ENCODE measurements around the gene C14orf132. TPM values are rescaled to one million over a fixed set of nuclear protein-coding genes. Genes with fewer than 3 reads are reported as not detected.

C14orf132 gene
- total and polyA plus RNA-seq, 2 experiments from 2014 or later = 17.0 to 19.3 TPM

- Histone ChIP-seq H4K20me1 (ENCODE audit: insufficient read depth, poor library complexity, severe bottlenecking) (no peaks in the 10 kb centered on the region), H3K79me2 (no peaks in the 10 kb centered on the region), H3K36me3 (replicated peaks; ENCODE audit: insufficient read depth, low read depth) (no peaks in the 10 kb centered on the region), H3K4me3 (no peak overlapping the region), H3K4me2 (no peak overlapping the region), H2AFZ (no peak overlapping the region), H3K27me3 (peaks cover 6% of the 10 kb centered on the region), H3K9me3 (ENCODE audit: low read depth) (no peaks in the 10 kb centered on the region), H3K27ac (no peak overlapping the region), H3K9me2 (replicated peaks; ENCODE audit: insufficient read depth) (no peaks in the 10 kb centered on the region), H3K4me1 (ENCODE audit: insufficient read depth) (no peaks in the 10 kb centered on the region)
- DNase-seq (ENCODE audit: low spot score) = no peak
- no peak for TF ChIP-seq EZH2 (IDR thresholded peaks at IDR 0.05; ENCODE audit: borderline replicate concordance)
- TF ChIP-seq EZH2phosphoT487 (IDR thresholded peaks at IDR 0.05; ENCODE audit: low read depth, severe bottlenecking, unreplicated experiment) = no peak
- no peak for TF ChIP-seq CTCF (IDR thresholded peaks at IDR 0.05; ENCODE audit: poor library complexity)
- WGBS (ENCODE audit: low lambda C conversion rate, missing lambda C conversion rate) = 74% methylated on average over 5 of the region's 5 CpGs
These were observed 37.2 kb upstream of the C14orf132 start for GRCh38 chr14:96001866-96002497.

GRCh38 chr14:96002498-96002884 lies 36.7 kb upstream of the C14orf132 start:
- Histone ChIP-seq H3K4me3 (no peak overlapping the region), H4K20me1 (ENCODE audit: insufficient read depth, poor library complexity, severe bottlenecking) (no peaks in the 10 kb centered on the region), H3K4me1 (ENCODE audit: insufficient read depth) (no peaks in the 10 kb centered on the region), H3K27me3 (peaks cover 5% of the 10 kb centered on the region), H3K79me2 (no peaks in the 10 kb centered on the region), H3K9me2 (replicated peaks; ENCODE audit: insufficient read depth) (no peaks in the 10 kb centered on the region), H3K27ac (no peak overlapping the region), H3K9me3 (ENCODE audit: low read depth) (no peaks in the 10 kb centered on the region), H2AFZ (no peak overlapping the region), H3K4me2 (no peak overlapping the region), H3K36me3 (replicated peaks; ENCODE audit: insufficient read depth, low read depth) (no peaks in the 10 kb centered on the region)
- no peak for DNase-seq (ENCODE audit: low spot score)
- WGBS (ENCODE audit: low lambda C conversion rate, missing lambda C conversion rate) = 83% methylated on average over 2 of the region's 2 CpGs
- TF ChIP-seq CTCF (IDR thresholded peaks at IDR 0.05; ENCODE audit: poor library complexity) (no peak), EZH2 (IDR thresholded peaks at IDR 0.05; ENCODE audit: borderline replicate concordance) (no peak), EZH2phosphoT487 (IDR thresholded peaks at IDR 0.05; ENCODE audit: low read depth, severe bottlenecking, unreplicated experiment) (no peak)

- Histone ChIP-seq H3K4me3 (no peak overlapping the region), H4K20me1 (ENCODE audit: insufficient read depth, poor library complexity, severe bottlenecking) (no peaks in the 10 kb centered on the region), H3K9me2 (replicated peaks; ENCODE audit: insufficient read depth) (no peaks in the 10 kb centered on the region), H3K27ac (no peak overlapping the region), H3K4me1 (ENCODE audit: insufficient read depth) (no peaks in the 10 kb centered on the region), H3K36me3 (replicated peaks; ENCODE audit: insufficient read depth, low read depth) (no peaks in the 10 kb centered on the region), H3K27me3 (no peaks in the 10 kb centered on the region), H3K79me2 (no peaks in the 10 kb centered on the region), H3K4me2 (no peak overlapping the region), H2AFZ (no peak overlapping the region), H3K9me3 (ENCODE audit: low read depth) (no peaks in the 10 kb centered on the region)
- DNase-seq (ENCODE audit: low spot score) = no peak
- WGBS (ENCODE audit: low lambda C conversion rate, missing lambda C conversion rate) = 67% methylated on average over 1 of the region's 1 CpG
- no peak for TF ChIP-seq EZH2 (IDR thresholded peaks at IDR 0.05; ENCODE audit: borderline replicate concordance)
- no peak for TF ChIP-seq CTCF (IDR thresholded peaks at IDR 0.05; ENCODE audit: poor library complexity)
- no peak for TF ChIP-seq EZH2phosphoT487 (IDR thresholded peaks at IDR 0.05; ENCODE audit: low read depth, severe bottlenecking, unreplicated experiment)
These were observed 28.0 kb upstream of the C14orf132 start for GRCh38 chr14:96011131-96011530.
